Lung (tissue), 12 donors: Measurements from ENCODE around the gene ADCY2. TPM values are rescaled to one million over a fixed set of nuclear protein-coding genes. Genes with fewer than 3 reads are reported as not detected.

ENCODE experiments used
- ATAC-seq: fragments of 200-7000 bp; cut with Tn5 transposase; one replicate; pipeline ENCODE4 v1.9.1; 2020; ENCODE audit warnings: moderate number of reproducible peaks; ENCODE audit not compliant: insufficient read depth, low FRiP score
- DNase-seq, 3 donors: peaks; one replicate each; pipeline ENCODE4 v3.0.0-alpha.2; 2013 to 2017
- H3K27ac ChIP-seq, 2 donors: one replicate each; pipeline ENCODE4 v1.5.1; 2013; ENCODE audit warnings: mild to moderate bottlenecking in 2 of 2, moderate library complexity in 2 of 2, control low read depth in 1 of 2, inconsistent platforms in 1 of 2, low read depth in 1 of 2, low read length in 1 of 2
- H3K27me3 ChIP-seq, 3 donors: one replicate each; pipeline ENCODE4 v1.5.1; 2013; ENCODE audit warnings: low read length in 2 of 3; ENCODE audit not compliant: control insufficient read depth in 3 of 3, insufficient read depth in 3 of 3
- H3K36me3 ChIP-seq, 4 donors: one replicate each; pipeline ENCODE4 v1.5.1; 2013; ENCODE audit warnings: low read length in 4 of 4, mild to moderate bottlenecking in 1 of 4, moderate library complexity in 1 of 4; ENCODE audit not compliant: control insufficient read depth in 4 of 4, insufficient read depth in 4 of 4
- H3K4me1 ChIP-seq, 5 donors: one replicate each; pipeline ENCODE4 v1.5.1; 2013; ENCODE audit warnings: low read length in 5 of 5, mild to moderate bottlenecking in 2 of 5, moderate library complexity in 1 of 5; ENCODE audit not compliant: control insufficient read depth in 5 of 5, insufficient read depth in 5 of 5
- H3K4me3 ChIP-seq: one replicate; pipeline ENCODE4 v1.5.1; 2013; ENCODE audit warnings: mild to moderate bottlenecking, control low read depth, moderate library complexity
- H3K9ac ChIP-seq, 2 donors: one replicate each; pipeline ENCODE4 v1.5.1; 2013; ENCODE audit warnings: low read length in 2 of 2, control low read depth in 1 of 2; ENCODE audit not compliant: insufficient read depth in 1 of 2
- H3K9me3 ChIP-seq, 4 donors: one replicate each; pipeline ENCODE4 v1.5.1; 2013; ENCODE audit warnings: low read length in 3 of 4, mild to moderate bottlenecking in 1 of 4, moderate library complexity in 1 of 4; ENCODE audit not compliant: control insufficient read depth in 4 of 4, insufficient read depth in 3 of 4
- CTCF ChIP-seq: IDR thresholded peaks from 2 replicates; pipeline ENCODE4 v1.5.1; 2012; ENCODE audit warnings: mild to moderate bottlenecking; ENCODE audit errors: control extremely low read depth, extremely low read depth
- WGBS, 2 donors: extraction: QIAGEN DNeasy Blood & Tissue Kit; methylation state at CpG; one replicate each; pipeline ENCODE4 v1.1.7; 2013; 5-methylcytosine and 5-hydroxymethylcytosine counted together
- polyA plus RNA-seq, 2 donors: library from polyadenylated mRNA; stranded (reverse); fragments of 200-250 nt; gene quantifications; one replicate each; pipeline ENCODE4 v1.2.1, GENCODE V29; 2013
- total RNA-seq, 2 donors: library from RNA; depleted of rRNA in 1 of 2; stranded (reverse); fragments of >200 nt in 1 of 2; gene quantifications; one replicate each; pipeline ENCODE4 v1.2.1, GENCODE V29; 2014 to 2021
- donor health status: control.
- donor health status: control.
- donor health status: Bipolar disorder and iron deficiency.
- donor health status: healthy.
- donor health status: DM: yes; HTN: yes; CAD: no.

Gene ADCY2
- total and polyA plus RNA-seq, 4 donors: 0.10 to 3.5 (median 0.84) TPM

DNA sequence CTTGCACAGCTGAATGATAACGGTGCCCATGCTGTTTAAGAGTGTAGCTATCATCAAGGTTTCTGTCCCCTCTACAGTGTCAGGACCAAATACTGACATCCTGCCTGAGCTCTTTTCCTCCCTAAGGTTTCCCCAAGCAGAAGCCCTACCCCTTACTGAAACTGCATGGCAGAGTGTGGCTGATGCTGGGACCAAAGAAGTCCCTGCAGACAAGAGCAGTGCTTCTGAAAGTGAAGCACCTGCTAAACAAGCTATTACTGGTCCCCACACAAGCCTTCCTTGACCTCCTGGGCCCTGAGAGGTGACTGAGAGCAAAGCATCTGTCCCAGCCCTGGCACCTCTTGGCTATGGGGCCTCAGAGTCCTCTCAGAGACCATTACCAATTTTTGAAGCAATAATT lies 398.9 kb downstream of the ADCY2 start:
- no peak for TF ChIP-seq CTCF
- Histone ChIP-seq H3K4me3 (no peak overlapping the region), H3K27me3 (no peaks in the 10 kb centered on the region), H3K9ac (no peak overlapping the region), H3K4me1 (no peaks in the 10 kb centered on the region), H3K9me3 (peaks cover 0 to 2% (median 0%) of the 10 kb centered on the region in 4 donors), H3K27ac (no peak overlapping the region), H3K36me3 (no peaks in the 10 kb centered on the region)
- ATAC-seq: no peak
- no peak for DNase-seq
- 82 to 84% methylated on average over 1 of the region's 1 CpG for WGBS, 2 donors

DNA sequence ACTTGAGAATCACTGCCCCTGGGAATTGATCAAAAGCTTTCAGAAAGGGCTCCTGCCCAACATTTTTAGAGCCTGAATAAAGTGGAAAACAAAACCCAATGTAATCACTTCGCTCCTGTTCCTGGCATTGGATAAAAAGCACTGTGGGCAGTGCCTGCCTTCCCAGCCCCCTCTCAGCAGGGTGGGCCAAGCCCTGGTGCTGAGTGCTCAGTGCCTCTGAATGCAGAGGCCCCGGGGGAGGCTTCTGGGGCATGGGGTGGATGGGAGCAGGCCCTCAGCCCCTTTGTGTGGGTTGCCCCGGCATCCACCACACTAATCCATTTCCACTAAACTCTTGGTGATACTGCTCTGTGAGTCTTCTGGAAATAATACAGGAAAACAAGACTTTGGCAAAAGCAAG lies 399.4 kb downstream of the ADCY2 start:
- DNase-seq (no peak), ATAC-seq (no peak)
- 59 to 77% methylated on average over 3 of the region's 3 CpGs for WGBS, 2 donors
- H3K9ac ChIP-seq: no peak overlapping the region
- no peaks in the 10 kb centered on the region for H3K36me3 ChIP-seq
- H3K4me1 ChIP-seq: no peaks in the 10 kb centered on the region
- H3K9me3 ChIP-seq: peaks cover 0 to 2% (median 0%) of the 10 kb centered on the region in 4 donors
- no peak overlapping the region for H3K4me3 ChIP-seq
- no peaks in the 10 kb centered on the region for H3K27me3 ChIP-seq
- H3K27ac ChIP-seq: no peak overlapping the region
- TF ChIP-seq CTCF: no peak

- DNase-seq: no peak
- Histone ChIP-seq H3K27me3 (no peaks in the 10 kb centered on the region), H3K4me1 (peaks cover 0 to 1% (median 0%) of the 10 kb centered on the region in 5 donors), H3K4me3 (no peak overlapping the region), H3K36me3 (no peaks in the 10 kb centered on the region), H3K27ac (no peak overlapping the region), H3K9me3 (peaks cover 0 to 3% (median 0%) of the 10 kb centered on the region in 4 donors), H3K9ac (no peak overlapping the region)
- TF ChIP-seq CTCF: no peak
- WGBS, 2 donors: 70 to 84% methylated on average over 14 of the region's 14 CpGs
- ATAC-seq: peak; percentile 12
These were observed 406.1 kb downstream of the ADCY2 start for GRCh38 chr5:7801891-7802614.
